Heart left ventricle (tissue), 16 donors: Measurements from ENCODE around the gene PIP5KL1. TPM values are rescaled to one million over a fixed set of nuclear protein-coding genes. Genes with fewer than 3 reads are reported as not detected.

ENCODE experiments used
- ATAC-seq, 4 donors: fragments of 200-7000 bp; cut with Tn5 transposase; one replicate each; pipeline ENCODE4 v1.9.1; 2020 to 2022; ENCODE audit warnings: moderate library complexity in 4 of 4, mild to moderate bottlenecking in 3 of 4, moderate number of reproducible peaks in 1 of 4
- DNase-seq, 5 donors: peaks; one replicate each; pipeline ENCODE4 v3.0.0-alpha.2; 2020
- H3K27ac ChIP-seq, 12 donors: fragments of 200-600 bp; sonication (generic) in 4 of 12; one replicate each; pipeline versions ENCODE4 v1.5.0 to v1.8.0; 2016 to 2022; ENCODE audit warnings: mild to moderate bottlenecking in 2 of 12
- H3K27me3 ChIP-seq, 9 donors: fragments of 200-600 bp; sonication (generic) in 2 of 9; one replicate each; pipeline versions ENCODE4 v1.5.1 to v1.8.0; 2016 to 2022; ENCODE audit warnings: mild to moderate bottlenecking in 3 of 9
- H3K36me3 ChIP-seq, 9 donors: fragments of 200-600 bp; sonication (generic) in 2 of 9; one replicate each; pipeline versions ENCODE4 v1.5.0 to v1.8.0; 2018 to 2022; ENCODE audit warnings: mild to moderate bottlenecking in 2 of 9
- H3K4me1 ChIP-seq, 12 donors: fragments of 200-600 bp; sonication (generic) in 4 of 12; one replicate each; pipeline versions ENCODE4 v1.5.0 to v1.8.0; 2016 to 2022; ENCODE audit warnings: mild to moderate bottlenecking in 3 of 12
- H3K4me3 ChIP-seq, 12 donors: fragments of 200-600 bp; sonication (generic) in 4 of 12; one replicate each; pipeline versions ENCODE4 v1.5.0 to v1.8.0; 2017 to 2022; ENCODE audit warnings: mild to moderate bottlenecking in 9 of 12, moderate library complexity in 4 of 12
- H3K9me3 ChIP-seq, 12 donors: fragments of 200-600 bp; sonication (generic) in 4 of 12; one replicate each; pipeline versions ENCODE4 v1.5.0 to v1.8.0; 2016 to 2022; ENCODE audit warnings: mild to moderate bottlenecking in 1 of 12
- POLR2A ChIP-seq, 2 donors: fragments of 450-650 bp; IDR thresholded peaks; one replicate each; pipeline ENCODE4 v1.6.1; 2017; ENCODE audit warnings: antibody characterized with exemption in 2 of 2, mild to moderate bottlenecking in 2 of 2, moderate library complexity in 2 of 2
- WGBS, 4 donors: extraction: QIAGEN DNeasy Blood & Tissue Kit in 2 of 4; methylation state at CpG; one replicate each; pipeline versions ENCODE4 v1.1.5 to v1.1.7; 2013 to 2018; 5-methylcytosine and 5-hydroxymethylcytosine counted together
- intact Hi-C, 10 donors: fragments of 100-400 bp; cut with DNase I; formaldehyde crosslinking; loops; one replicate each; pipeline versions ENCODE4 v1.11.1 to v1.14.2; 2022
- polyA plus RNA-seq, 2 donors: library from polyadenylated mRNA; stranded (reverse); fragments of 200-250 nt; gene quantifications; one replicate each; pipeline ENCODE4 v1.2.3, GENCODE V29; 2013
- total RNA-seq, 9 donors: library from RNA; depleted of rRNA in 2 of 9; stranded (reverse); fragments of >200 nt in 2 of 9; fragmentation: NEBNext Ultra II Directional in 3 of 9; extraction: Animal tissue kit (Norgen Biotek cat#: 25700) in 3 of 9; gene quantifications; one replicate each; pipeline versions ENCODE4 v1.1.0 to v1.2.4, GENCODE V29; 2016 to 2023
- TF ChIP-seq, protein P1 (sequence below), 12 donors: fragments of 200-600 bp; sonication (generic) in 4 of 12; IDR thresholded peaks; one replicate each; pipeline versions ENCODE4 v1.5.0 to v1.8.0; 2018 to 2022; ENCODE audit warnings: antibody characterized with exemption in 12 of 12, mild to moderate bottlenecking in 5 of 12
- donor health status: ischemic (EF 13 %, LVEDD 7.1; RV severe dilation, severe dysfunction).
- donor health status: healthy with polysubstance abuse.
- donor health status: DM: no; HTN: yes; CAD: no.
- donor health status: DM: no; HTN: no; CAD: no.
- donor health status: ischemic (EF 25% LVEDD 6.9; RV normal size, moderate dysfunction).
- donor health status: ischemic (EF 25% LVEDD 5.7; RV mildly dilated, moderate dysfunction).
- donor health status: healthy.
- donor health status: DM: yes; HTN: yes; CAD: no.
- donor health status: ischemic (EF 35%, LVEDD 5.7; RV mildly dilated, moderate dysfunction).
- donor health status: nonischemic (EF 11% LVEDD 7.7; RV severe dilation, severe dysfunction).
- donor health status: DM: yes; HTN: yes; CAD: no.
- donor health status: PGD.
- donor health status: ischemic (EF 29% LVEDD 5.4; RV normal size, mild dysfunction).
- donor health status: nonischemic (EF 23%, LVEDD 6.1; RV moderate dilation, normal function).

Gene PIP5KL1
- total and polyA plus RNA-seq, 11 donors = 0.12 to 0.77 (median 0.50) TPM; not detected in 2

DNA sequence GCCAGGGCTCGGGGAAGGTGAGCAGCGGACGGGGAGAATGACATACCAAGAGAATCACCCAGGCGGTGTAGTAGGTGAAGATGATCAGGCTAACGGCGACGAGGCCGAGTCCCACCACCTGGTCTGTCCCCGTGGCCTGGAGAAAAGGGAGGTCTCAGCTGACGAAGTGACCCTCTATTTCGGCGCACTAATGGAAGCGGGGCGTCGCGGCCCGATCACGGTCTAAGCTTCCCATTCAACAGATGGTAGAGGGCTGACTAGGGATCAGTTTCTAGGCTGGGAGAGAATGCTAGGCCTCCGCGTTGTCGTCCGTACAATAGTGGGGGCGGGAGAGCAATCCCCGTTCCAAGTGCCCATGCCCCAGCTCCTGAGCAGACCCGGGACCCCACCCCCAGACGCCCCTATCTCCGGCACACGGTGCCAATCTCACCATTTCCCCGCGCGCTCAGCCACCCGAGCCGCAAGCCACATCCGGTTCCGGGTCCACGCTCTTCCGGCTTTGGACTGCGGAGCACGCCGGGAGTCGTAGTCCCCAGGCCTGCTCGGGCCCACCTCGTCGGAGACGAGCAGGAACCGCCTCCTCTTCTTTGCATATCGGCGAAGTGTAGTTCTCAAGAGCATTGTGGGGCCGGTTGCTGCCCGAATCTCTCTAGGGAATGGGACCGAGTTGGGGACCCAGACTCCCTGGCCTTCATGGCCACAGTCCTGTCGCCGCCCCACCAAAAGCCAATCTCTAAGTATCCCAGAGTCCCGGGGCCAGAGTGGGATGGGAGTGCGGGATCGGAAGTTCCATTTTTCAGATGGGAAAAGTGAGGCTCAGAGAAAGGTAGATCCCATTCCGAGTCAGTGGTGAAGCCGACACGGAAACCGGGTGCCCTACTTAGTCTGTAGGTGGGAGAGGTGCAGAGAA lies 7.1 kb upstream of the PIP5KL1 start, which contains the start of gene DPM2:
DPM2 (minus strand) TSS at position 467 of the 910 bp plus-strand sequence; CDS start at position 433, 34 bp downstream.
- no peaks in the 10 kb centered on the region for H3K27me3 ChIP-seq
- TF ChIP-seq POLR2A (IDR thresholded peaks at IDR 0.05) = peak in 1 of 2 donors; percentile 68
- TF ChIP-seq, protein P1, sequence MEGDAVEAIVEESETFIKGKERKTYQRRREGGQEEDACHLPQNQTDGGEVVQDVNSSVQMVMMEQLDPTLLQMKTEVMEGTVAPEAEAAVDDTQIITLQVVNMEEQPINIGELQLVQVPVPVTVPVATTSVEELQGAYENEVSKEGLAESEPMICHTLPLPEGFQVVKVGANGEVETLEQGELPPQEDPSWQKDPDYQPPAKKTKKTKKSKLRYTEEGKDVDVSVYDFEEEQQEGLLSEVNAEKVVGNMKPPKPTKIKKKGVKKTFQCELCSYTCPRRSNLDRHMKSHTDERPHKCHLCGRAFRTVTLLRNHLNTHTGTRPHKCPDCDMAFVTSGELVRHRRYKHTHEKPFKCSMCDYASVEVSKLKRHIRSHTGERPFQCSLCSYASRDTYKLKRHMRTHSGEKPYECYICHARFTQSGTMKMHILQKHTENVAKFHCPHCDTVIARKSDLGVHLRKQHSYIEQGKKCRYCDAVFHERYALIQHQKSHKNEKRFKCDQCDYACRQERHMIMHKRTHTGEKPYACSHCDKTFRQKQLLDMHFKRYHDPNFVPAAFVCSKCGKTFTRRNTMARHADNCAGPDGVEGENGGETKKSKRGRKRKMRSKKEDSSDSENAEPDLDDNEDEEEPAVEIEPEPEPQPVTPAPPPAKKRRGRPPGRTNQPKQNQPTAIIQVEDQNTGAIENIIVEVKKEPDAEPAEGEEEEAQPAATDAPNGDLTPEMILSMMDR (IDR thresholded peaks at IDR 0.05) = no peak
- intact Hi-C loops = loop anchor here in 1 of 10 donors (5.0 kb wide), 1 partner anchor 285 kb away; no protein-coding TSS in a partner anchor
- peak within 1 kb of the TSS in 11 of 12 donors; percentile 43 to 80 (median 74) for H3K27ac ChIP-seq
- H3K4me1 ChIP-seq = peaks cover 6 to 38% (median 29%) of the 10 kb centered on the region in 12 donors
- H3K9me3 ChIP-seq = no peaks in the 10 kb centered on the region
- ATAC-seq = peak; percentile 85 to 94 (median 89)
- peak within 1 kb of the TSS; percentile 43 to 93 (median 78) for H3K4me3 ChIP-seq
- peaks cover 0 to 18% (median 9%) of the 10 kb centered on the region in 9 donors for H3K36me3 ChIP-seq
- DNase-seq = peak; percentile 84 to 91 (median 88)
- WGBS, 4 donors = 2 to 5% (median 4%) methylated on average over 52 to 60 of the region's 60 CpGs

DNA sequence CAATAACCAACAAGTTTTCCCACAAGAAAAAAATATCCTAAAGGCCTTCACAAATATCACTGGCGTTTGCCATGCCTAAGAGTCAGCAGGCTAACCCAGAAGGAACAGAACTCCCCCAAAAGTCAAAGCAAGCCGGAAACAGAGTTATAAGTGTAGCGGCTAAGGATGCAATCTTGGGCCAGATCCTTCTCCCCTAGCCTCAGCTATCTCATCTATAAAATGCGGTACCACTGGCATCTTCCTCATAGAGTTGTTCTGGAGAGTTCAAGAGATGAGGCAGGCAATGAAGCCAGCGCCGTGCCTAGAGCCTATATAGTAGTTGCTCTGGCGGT lies 6.4 kb upstream of the PIP5KL1 start:
- no peaks in the 10 kb centered on the region for H3K27me3 ChIP-seq
- ATAC-seq = no peak
- TF ChIP-seq POLR2A (IDR thresholded peaks at IDR 0.05) = no peak
- TF ChIP-seq, protein P1 (IDR thresholded peaks at IDR 0.05) = no peak
- peaks cover 0 to 15% (median 4%) of the 10 kb centered on the region in 9 donors for H3K36me3 ChIP-seq
- H3K9me3 ChIP-seq = no peaks in the 10 kb centered on the region
- 14 to 24% (median 16%) methylated on average over 7 of the region's 7 CpGs for WGBS, 4 donors
- H3K4me3 ChIP-seq = peak overlapping the region; percentile 43 to 93 (median 78)
- DNase-seq = no peak
- peak overlapping the region in 6 of 12 donors; percentile 62 to 80 (median 76) for H3K27ac ChIP-seq
- intact Hi-C loops = loop anchor here in 1 of 10 donors (5.0 kb wide), 1 partner anchor 285 kb away; no protein-coding TSS in a partner anchor
- H3K4me1 ChIP-seq = peaks cover 6 to 31% (median 24%) of the 10 kb centered on the region in 12 donors

DNA sequence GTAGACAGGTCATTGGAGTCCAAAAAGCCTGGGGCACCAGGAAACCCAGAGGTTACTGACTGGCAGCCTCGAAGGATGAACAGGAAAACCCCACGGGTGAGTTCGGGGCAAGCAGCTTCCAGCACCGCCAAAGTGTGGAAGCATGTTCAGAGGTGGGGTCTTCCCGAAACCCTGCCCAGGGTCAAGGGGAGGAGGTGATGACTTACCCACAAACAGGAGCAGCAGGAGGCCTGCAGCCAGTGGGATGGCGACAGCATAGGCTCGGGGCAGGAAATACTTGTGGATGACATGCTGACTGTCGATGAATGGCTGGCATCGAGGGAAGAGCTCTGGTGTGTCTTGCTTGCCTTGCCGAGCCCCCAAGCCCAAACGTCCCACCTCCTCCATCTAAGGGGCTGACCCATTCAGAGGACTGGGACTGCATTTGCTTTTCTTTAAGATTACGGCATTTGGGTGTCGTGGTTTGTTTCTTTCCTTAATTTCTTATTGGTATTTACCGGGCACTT lies 5.8 kb upstream of the PIP5KL1 start:
- Histone ChIP-seq H3K27ac (no peak overlapping the region), H3K9me3 (no peaks in the 10 kb centered on the region), H3K36me3 (peaks cover 0 to 13% (median 2%) of the 10 kb centered on the region in 9 donors), H3K4me1 (peaks cover 6 to 36% (median 24%) of the 10 kb centered on the region in 12 donors), H3K27me3 (no peaks in the 10 kb centered on the region), H3K4me3 (peak overlapping the region in 9 of 12 donors; percentile 62 to 93 (median 82))
- intact Hi-C loops = loop anchor here in 1 of 10 donors (5.0 kb wide), 1 partner anchor 284 kb away; no protein-coding TSS in a partner anchor
- DNase-seq = no peak
- TF ChIP-seq, protein P1 (IDR thresholded peaks at IDR 0.05) = no peak
- no peak for ATAC-seq
- WGBS, 4 donors = 75 to 82% (median 75%) methylated on average over 14 of the region's 14 CpGs

DNA sequence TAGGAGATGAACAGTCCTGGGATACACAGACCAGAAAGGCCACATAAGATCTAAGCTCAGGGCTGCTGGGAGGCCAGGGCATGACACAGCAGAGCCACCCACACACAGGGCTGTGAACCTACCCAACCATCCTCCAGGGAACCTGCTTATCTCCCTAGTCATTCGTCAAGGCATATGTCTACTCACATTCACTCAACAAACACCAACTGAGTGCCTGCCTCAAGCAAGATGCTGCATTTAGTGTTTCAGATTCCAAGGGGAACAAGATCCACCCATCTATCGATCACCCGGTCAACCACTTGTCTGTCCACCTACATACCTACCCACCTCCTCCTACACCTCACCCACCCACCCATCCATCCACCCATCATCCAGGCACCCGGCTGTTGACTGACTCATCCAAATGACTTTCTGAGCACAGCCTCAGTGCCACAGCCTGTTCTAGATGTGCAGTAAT lies 5.2 kb upstream of the PIP5KL1 start:
- 76 to 91% (median 85%) methylated on average over 4 of the region's 4 CpGs for WGBS, 4 donors
- Histone ChIP-seq H3K27ac (no peak overlapping the region), H3K9me3 (no peaks in the 10 kb centered on the region), H3K36me3 (peaks cover 0 to 12% (median 2%) of the 10 kb centered on the region in 9 donors), H3K27me3 (no peaks in the 10 kb centered on the region), H3K4me3 (no peak overlapping the region), H3K4me1 (peaks cover 6 to 42% (median 27%) of the 10 kb centered on the region in 12 donors)
- intact Hi-C loops = loop anchor here in 1 of 10 donors (5.0 kb wide), 1 partner anchor 283 kb away; no protein-coding TSS in a partner anchor
- no peak for ATAC-seq
- no peak for DNase-seq
- TF ChIP-seq POLR2A (IDR thresholded peaks at IDR 0.05) = no peak
- TF ChIP-seq, protein P1 (IDR thresholded peaks at IDR 0.05) = no peak
